ENCODE results near the gene VPS18.

Gene VPS18

GRCh38 chr15:40902605-40903561, 8.6 kb downstream of the VPS18 start:
- DNase-seq (ENCODE audit: low spot score): no peak

GRCh38 chr15:40904552-40905201, 10.4 kb downstream of the VPS18 start:
- DNase-seq (ENCODE audit: low spot score): no peak

DNA sequence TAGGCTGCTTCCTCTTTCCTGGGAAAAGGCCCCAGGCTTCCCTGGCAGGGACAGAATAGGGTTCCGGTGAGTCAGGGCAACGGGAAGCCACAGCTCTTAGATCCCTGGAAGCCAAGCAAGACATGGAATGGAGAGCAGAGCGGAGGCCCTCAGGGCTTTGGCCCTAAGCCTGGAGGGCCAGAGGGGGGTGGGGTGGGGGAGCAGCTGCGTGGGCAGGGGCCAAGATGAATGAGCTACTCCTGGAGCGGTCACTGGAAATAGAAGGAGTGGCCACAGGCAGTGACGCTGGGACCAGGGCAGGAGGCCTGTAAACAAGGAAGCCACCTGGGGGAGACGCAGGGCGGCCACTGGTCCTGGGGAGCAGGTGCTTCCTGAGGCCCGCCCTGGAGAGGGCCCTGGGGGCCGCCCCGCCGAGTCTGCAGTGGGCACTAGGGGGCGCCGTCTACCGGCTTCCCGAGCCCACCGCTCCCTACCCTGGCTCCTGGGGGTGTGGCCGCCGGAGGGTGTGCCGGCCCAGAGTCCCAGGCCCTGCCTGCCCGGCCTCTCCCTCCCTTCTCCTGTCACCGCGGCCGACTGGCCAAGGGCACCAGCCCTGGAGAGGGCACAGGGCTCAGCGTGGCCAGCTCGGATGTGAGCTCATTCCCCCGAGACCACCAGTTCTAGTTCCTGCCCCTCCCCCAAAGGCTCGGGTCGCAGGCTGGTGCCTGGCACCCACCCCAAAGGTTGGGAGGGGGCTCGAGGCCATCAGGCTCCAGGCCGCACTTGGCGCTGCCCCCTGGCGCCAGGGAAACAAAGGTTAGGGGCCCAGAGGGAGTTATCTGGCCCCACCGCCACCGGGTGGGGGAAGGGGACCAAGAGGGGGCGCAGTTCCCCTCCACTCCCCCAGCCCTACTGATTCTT, 12.1 kb downstream of the VPS18 start:
- peak; percentile 95 for DNase-seq (ENCODE audit: low spot score)

- no peak for DNase-seq (ENCODE audit: low spot score)
Observed at GRCh38 chr15:40906991-40907802, 12.9 kb downstream of the VPS18 start.

DNA sequence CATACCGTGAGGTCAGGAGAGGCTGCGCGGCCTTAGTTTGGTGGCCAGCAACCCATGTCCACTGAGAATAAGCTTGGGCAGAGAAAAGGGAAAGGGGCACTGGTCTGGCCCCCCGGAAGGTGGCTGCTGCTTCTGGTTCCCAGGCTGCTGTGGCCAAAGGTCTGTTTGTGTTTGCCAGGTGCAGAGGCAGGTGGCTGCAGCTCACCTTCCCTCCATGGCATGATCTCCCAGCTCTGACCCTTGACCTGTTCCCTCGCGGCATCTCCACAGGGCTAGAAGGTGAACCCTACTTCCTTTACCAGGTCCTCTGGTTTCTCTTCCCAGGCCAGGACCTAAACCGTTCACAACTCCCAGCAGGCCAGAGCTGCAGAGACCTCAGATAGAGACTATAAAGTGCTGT, 13.8 kb downstream of the VPS18 start:
- DNase-seq (ENCODE audit: low spot score): no peak

DNA sequence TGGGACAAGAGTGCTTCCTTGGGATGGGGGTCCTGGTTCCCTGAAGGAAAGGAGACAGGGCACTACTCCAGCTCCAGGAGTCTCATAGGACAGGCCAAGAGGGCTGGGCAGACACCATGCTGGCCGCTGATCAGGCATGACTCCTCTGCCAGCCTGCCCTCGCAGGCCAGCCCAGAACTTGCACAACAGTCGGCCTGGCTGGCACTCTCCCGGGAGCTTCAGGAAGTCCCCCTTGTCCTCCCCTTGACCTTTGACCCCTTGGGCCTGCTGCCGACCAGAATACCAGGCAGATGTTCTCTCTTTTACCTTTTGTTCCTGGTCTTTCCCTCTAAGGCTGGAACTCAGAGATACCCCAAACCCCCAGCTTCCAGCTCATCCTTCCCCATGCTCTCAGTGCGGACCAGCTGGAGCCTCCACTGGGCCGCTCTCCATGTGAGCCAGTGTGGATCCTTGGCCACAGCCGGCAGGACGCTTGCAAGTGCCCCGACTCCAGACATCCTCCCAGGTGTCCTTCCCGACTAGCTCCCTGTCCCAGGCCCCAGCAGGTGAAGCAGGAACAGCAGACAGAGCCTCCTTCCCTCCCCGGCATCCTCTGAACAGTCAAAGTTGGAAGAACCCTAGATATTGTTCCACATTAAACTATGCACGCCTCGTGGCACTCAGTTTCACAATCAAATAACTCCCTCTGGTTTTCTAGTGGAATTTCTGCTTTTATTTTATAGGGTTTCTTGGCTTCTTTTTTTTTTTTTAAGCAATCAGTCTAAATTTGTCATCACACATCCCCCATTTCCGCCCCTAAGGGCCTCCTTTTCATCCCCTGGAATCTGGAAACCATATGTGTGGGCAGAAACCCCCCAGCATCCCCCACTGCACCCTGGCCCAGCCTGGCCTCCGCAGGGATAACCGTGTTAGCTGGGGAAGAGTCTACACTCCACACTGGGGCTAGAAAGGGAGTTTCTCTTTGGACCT, 15.7 kb downstream of the VPS18 start:
- peak; percentile 46 for DNase-seq (ENCODE audit: low spot score)

DNA sequence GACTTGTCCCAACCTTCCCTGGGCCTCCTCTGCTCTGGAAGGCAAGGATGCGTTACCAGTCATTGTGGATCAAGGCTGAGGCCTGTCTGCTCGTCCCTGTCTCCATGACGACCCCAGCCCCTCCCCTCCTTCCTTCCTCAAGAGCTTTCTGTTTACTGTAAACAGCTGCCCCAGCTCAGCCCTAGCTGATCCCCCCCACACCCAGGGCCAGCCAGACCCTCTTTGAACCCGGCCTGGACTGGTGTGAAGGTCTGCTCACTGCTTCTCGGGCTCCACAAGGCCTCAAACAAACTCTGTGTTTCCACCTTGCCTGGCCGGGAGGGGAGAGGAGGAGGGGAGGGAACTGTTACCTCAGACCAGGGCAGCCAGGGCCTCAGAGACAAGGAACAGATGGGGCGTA, 16.9 kb downstream of the VPS18 start:
- no peak for DNase-seq (ENCODE audit: low spot score)

DNA sequence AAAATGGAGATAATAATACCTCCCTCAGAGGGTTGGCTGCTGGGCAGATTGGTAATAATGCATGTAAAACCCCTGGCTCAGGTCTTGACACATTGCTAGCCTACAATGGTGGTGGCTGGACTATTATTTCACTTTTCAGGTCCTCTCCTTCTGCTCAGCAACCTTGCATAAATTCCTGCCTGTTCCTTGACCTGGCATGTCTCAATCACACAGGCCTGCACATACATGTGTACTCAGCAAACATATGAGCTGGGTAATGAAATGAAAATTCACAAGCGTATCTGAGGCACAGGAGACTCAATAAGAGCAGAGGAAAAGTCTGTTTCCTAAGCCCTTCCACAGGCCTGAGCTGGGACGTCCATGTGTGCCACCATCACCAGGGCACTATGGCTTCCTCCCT, 17.4 kb downstream of the VPS18 start:
- DNase-seq (ENCODE audit: low spot score): no peak

- no peak for DNase-seq (ENCODE audit: low spot score)
Observed at GRCh38 chr15:40912478-40912877, 18.2 kb downstream of the VPS18 start.

GRCh38 chr15:40914013-40914412, 19.8 kb downstream of the VPS18 start:
- DNase-seq (ENCODE audit: low spot score): no peak

DNA sequence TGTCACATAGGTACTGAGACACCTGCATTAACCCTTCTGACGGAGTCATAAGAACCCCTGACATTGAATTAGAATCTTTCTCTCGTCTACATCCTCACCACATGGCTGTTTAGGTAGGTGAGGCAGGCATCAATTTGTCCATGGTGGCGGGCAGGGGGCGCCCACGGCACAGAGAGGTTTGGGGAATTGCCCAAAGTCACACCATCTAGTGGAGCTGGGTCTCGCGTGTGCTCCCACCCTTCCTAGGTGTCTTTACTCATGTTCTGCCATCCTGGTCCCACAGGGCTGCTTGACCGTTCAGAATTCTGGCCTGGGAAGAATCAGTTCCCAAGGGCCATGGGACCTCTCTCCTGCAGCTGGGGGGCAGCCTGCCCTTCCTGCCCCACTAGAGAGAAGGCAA, 20.2 kb downstream of the VPS18 start:
- DNase-seq (ENCODE audit: low spot score): no peak

DNA sequence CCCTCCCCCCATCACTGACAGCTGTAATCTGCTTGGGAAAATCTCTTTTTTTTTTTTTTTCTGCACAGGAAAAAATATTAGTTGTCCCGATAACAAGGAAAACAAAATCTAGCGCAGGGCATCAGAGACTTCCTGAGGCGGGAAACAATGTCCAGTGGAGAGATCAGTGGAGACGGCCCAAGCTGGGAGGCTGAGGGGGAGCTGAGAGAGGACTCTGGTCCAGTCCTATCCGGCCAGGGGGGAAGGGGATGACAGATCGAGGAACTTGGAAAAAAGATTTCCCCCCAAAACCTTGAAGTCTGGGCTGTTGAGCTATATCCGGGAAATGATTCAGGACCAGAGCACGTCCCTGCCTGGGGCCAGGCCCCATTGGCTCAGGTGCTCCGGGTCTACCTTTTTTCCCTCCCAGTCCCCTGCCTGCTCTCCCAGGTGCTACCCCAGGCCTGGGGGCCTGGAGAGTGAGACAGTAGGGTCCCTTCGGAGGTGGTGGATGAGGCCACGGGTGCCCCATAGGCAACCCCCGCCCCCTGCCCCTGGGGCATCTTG, 20.9 kb downstream of the VPS18 start:
- DNase-seq (ENCODE audit: low spot score): no peak

DNA sequence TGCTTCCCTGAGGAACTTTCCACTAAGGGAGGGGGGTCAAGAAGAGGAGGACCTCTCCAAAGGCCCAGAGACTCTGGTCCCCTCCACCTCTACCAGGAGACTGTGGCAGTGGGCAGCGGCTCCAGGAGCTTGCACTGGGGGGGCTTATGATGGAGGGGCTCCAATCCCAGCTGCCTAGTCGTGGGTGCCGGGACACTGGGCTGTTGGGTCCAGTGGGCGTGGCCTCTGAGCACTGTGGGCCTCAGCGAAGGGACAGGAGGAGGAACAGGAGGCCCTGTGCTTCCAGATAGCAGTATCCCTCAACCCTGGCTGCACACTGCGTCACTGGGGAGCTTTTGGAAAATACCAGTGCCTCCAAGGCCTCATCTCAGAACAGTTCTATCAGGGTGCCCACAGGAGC, 21.4 kb downstream of the VPS18 start:
- DNase-seq (ENCODE audit: low spot score): no peak

DNA sequence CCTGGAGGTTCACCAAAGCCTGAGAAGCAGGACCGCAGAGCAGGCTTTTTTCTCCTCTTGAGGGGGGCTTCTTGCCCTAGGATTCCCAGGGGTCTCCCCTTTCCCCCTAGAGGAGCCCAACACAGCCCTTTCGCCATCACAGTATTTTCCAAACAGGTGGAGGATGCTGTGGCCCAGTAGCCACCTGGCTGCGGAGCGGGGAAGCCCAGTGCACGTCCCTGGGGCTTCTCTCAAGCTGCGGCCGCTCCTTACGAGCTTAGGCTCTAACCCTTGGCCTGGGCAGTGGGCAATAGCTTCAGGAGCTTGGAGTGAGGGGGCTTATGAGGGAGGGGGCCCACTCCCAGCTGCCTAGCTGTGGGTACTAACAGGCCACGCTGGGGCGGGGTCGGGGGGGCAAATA, 23.3 kb downstream of the VPS18 start:
- DNase-seq (ENCODE audit: low spot score): no peak

- DNase-seq (ENCODE audit: low spot score): no peak
Observed at GRCh38 chr15:40918146-40918798, 24.0 kb downstream of the VPS18 start.

DNA sequence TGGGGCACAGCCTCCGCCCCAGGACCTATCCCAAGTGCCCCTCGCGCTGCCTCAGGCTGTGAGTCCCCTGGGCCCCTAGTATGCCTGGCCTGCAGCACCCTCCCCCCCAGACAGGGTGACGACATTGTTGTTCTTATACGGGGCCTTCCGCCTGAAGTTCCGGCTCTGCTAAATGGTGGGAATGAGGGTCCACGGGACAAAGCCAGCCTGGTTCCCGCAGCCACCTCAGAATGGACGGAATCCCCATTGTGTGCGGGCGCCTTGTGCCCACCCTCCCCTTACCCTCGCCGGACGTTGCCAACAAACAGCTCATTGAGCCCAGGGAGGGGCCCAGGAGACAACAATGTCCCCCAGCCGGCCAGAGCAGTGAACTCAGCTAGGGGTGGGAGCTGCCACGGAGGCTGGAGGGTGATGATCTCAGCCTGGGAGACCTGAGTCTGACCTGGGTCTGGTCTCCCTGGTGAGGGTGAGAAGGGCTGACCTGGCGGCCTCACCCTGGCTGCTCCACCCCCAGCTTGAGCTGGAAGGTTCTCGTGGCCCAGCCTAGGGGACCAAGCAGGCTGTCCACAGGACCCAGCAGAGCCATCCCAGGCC, 24.6 kb downstream of the VPS18 start:
- DNase-seq (ENCODE audit: low spot score): no peak

DNA sequence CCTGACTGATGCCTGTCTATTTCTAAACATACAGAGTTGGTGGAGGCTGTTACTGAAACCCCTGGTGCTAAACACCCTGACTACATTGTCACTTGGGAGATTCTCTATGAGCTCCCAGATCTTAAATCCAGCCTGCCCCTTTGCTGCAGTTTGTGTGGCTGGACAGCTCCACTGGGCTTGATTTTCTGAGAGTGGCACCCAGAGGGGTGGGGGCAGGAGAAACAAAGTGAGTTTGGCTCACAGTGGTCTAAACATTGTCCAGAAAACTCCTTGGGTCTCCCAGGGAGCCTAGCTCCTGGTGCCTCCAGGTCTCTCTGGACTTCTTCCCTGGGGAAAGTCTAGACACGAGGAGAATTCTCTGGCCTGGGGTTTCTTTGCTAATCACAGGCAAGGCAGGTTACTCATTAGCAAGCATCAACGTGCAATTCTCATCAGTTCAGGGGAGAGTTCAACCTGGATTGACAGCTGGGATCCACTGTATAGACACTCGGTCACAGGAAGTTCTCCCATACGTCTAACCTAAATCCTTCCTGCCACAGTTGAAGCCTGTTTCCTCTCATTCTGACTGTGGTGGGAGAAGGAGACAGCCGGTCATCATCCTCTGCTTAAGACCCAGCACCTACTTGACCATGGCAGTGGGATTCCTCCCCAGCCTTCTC, 27.8 kb downstream of the VPS18 start:
- DNase-seq (ENCODE audit: low spot score): no peak

GRCh38 chr15:40922608-40923005, 28.4 kb downstream of the VPS18 start:
- no peak for DNase-seq (ENCODE audit: low spot score)

DNA sequence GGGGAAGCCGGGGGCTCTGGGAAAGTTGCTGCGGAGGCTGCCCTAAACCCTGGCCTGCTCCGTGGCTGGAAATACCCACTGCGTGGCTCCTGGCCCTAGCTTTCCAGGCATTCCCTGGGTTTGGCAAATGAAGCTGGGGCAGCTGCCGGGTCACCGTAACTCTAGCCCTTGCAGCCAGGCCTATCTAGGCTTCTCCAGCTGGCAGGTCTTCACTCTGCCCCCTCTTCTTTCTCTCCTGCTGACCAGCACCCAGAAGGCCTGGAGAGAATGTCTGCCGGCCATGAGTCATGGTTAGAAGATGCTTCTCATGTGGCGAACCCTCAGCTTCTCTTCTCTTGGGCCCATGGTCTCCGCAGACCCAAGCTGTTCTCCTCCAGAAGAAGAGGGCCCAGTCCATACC, 29.3 kb downstream of the VPS18 start:
- no peak for DNase-seq (ENCODE audit: low spot score)

Measured in AG08395 (cell line).